Cardiac muscle cell (in vitro differentiated cells and primary cell): ENCODE results near the gene RNU6-1. TPM values are rescaled to one million over a fixed set of nuclear protein-coding genes. Genes with fewer than 3 reads are reported as not detected.

Experiments used
- DNase-seq, 2 donors: peaks; one replicate each; pipeline versions ENCODE4 v3.0.0 to v3.0.0-alpha.2; 2010 to 2017; ENCODE audit warnings: low read depth in 1 of 2, low spot score in 1 of 2
- H3K27ac ChIP-seq: fragments of 200-600 bp; sonication (generic); 2 replicates; pipeline ENCODE4 v1.5.1; 2016
- H3K27me3 ChIP-seq: fragments of 200-600 bp; sonication (generic); 2 replicates; pipeline ENCODE4 v1.6.0; 2016; ENCODE audit warnings: control low read depth
- H3K36me3 ChIP-seq: fragments of 200-600 bp; sonication (generic); 2 replicates; pipeline ENCODE4 v1.5.1; 2016; ENCODE audit warnings: control low read depth
- H3K4me1 ChIP-seq: fragments of 200-600 bp; sonication (generic); 2 replicates; pipeline ENCODE4 v1.8.1; 2017; ENCODE audit warnings: low read depth, mild to moderate bottlenecking, mixed run types
- H3K4me3 ChIP-seq: fragments of 200-600 bp; sonication (generic); 2 replicates; pipeline ENCODE4 v1.5.1; 2016; ENCODE audit warnings: mild to moderate bottlenecking
- H3K9me3 ChIP-seq: fragments of 200-600 bp; sonication (generic); 2 replicates; pipeline ENCODE4 v1.5.1; 2017; ENCODE audit warnings: low read depth, mild to moderate bottlenecking, control low read depth
- polyA plus RNA-seq: library from polyadenylated mRNA; unstranded; fragments of >200 nt; fragmentation: Nextera tagmentation; extraction: Ambion mirVana; gene quantifications from 2 replicates; pipeline ENCODE4 v1.2.1, GENCODE V29; 2016
- total RNA-seq: library from RNA; depleted of rRNA; stranded (reverse); fragments of >200 nt; gene quantifications from 2 replicates; pipeline ENCODE4 v1.2.3, GENCODE V29; 2016
- TF ChIP-seq, protein P1 (sequence below): IDR thresholded peaks from 2 replicates; pipeline ENCODE4 v1.5.1; 2012; ENCODE audit warnings: low read depth, mild to moderate bottlenecking, low read length

Gene RNU6-1
- total and polyA plus RNA-seq, 2 experiments from 2014 or later, result not detected

DNA sequence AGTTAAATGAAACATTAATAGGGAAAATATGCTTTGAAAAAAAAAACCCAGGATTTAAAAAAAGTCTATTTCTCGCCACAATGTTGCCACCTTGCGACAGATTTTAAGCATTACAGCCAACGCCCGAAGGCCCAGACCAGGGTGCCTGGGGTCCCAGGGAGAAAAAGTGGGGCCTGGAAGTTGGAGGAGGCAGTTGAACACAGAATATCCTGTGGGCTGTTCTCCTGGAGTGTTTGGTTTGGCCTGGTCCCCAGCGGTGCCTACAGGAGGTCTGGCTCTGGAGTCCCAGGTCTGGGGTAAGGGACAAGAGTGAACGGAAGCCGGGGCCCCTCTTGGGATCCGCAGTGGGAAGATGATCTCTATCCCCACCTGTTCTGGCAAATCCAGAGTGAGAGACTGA lies 3.4 kb downstream of the RNU6-1 start:
- Histone ChIP-seq H3K4me3 (no peak overlapping the region), H3K4me1 (peaks cover 29% of the 10 kb centered on the region), H3K9me3 (no peaks in the 10 kb centered on the region), H3K36me3 (no peaks in the 10 kb centered on the region), H3K27ac (no peak overlapping the region), H3K27me3 (peaks cover 76% of the 10 kb centered on the region)
- DNase-seq, result peak; percentile 60 to 61
- TF ChIP-seq, protein P1, sequence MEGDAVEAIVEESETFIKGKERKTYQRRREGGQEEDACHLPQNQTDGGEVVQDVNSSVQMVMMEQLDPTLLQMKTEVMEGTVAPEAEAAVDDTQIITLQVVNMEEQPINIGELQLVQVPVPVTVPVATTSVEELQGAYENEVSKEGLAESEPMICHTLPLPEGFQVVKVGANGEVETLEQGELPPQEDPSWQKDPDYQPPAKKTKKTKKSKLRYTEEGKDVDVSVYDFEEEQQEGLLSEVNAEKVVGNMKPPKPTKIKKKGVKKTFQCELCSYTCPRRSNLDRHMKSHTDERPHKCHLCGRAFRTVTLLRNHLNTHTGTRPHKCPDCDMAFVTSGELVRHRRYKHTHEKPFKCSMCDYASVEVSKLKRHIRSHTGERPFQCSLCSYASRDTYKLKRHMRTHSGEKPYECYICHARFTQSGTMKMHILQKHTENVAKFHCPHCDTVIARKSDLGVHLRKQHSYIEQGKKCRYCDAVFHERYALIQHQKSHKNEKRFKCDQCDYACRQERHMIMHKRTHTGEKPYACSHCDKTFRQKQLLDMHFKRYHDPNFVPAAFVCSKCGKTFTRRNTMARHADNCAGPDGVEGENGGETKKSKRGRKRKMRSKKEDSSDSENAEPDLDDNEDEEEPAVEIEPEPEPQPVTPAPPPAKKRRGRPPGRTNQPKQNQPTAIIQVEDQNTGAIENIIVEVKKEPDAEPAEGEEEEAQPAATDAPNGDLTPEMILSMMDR, result peak; percentile 74

DNA sequence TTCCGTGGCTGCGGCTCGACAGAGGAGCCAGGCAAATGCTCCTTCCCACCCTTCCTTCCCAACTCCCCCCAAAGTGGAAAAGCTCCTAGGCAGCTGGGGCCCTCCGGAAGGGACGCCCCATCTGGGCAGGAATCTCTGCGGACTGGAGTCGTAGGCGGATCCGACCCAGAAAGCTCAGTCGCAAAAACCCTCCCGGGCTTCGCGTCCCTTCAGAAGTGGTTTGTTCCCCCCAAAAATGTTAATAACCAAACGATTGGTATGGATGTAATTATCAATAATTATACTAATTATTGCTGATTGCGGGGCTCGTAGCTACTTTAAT lies 3.8 kb downstream of the RNU6-1 start:
- peak overlapping the region; percentile 12 for H3K4me3 ChIP-seq
- peaks cover 29% of the 10 kb centered on the region for H3K4me1 ChIP-seq
- DNase-seq, result no peak
- H3K27ac ChIP-seq, result no peak overlapping the region
- H3K36me3 ChIP-seq, result no peaks in the 10 kb centered on the region
- H3K27me3 ChIP-seq, result peaks cover 80% of the 10 kb centered on the region
- TF ChIP-seq, protein P1, result no peak
- H3K9me3 ChIP-seq, result no peaks in the 10 kb centered on the region

DNA sequence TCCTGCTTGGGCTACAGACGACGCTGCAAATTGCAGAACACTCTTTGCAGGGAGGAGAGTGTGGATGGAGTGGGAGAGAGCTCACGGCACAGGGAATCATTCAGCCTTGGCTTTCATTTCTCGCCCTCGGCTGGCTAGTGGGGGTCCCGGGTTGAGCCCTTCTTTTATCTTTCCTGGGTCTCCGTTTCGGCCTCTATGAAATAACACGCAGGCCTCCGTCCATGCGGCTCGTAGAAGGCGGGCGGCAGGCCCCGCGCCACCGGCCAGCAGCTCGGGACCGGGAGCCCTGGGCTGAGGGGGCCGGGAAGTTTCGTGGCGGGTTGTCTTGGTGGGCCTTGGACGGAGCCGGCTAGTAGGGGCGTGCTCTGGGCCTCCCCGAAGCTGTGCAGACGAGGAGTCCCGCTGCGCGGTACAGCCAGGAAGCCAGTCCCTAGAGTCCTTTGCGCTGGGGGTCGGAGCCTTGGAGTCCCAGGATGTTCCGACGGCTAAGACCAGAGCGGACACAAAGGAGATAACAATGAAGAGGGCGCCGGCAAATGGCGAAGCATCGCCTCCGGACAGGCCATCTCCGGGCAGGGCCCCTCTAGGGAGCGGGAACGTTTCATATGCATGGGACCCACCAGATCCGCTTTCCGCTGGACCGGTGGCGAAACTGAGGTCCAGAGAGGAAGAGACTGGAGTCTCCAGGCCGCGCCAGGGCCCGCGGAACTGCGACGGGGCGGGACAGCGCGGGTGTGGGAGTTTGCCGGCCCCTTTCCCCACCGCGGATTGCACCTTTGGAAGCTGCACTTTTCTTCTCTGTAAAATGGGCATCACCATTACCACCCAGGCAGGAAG lies 4.3 kb downstream of the RNU6-1 start:
- Histone ChIP-seq H3K4me1 (peaks cover 27% of the 10 kb centered on the region), H3K4me3 (peak overlapping the region; percentile 12), H3K27me3 (peaks cover 85% of the 10 kb centered on the region), H3K27ac (no peak overlapping the region), H3K9me3 (no peaks in the 10 kb centered on the region), H3K36me3 (no peaks in the 10 kb centered on the region)
- TF ChIP-seq, protein P1, result no peak
- no peak for DNase-seq

DNA sequence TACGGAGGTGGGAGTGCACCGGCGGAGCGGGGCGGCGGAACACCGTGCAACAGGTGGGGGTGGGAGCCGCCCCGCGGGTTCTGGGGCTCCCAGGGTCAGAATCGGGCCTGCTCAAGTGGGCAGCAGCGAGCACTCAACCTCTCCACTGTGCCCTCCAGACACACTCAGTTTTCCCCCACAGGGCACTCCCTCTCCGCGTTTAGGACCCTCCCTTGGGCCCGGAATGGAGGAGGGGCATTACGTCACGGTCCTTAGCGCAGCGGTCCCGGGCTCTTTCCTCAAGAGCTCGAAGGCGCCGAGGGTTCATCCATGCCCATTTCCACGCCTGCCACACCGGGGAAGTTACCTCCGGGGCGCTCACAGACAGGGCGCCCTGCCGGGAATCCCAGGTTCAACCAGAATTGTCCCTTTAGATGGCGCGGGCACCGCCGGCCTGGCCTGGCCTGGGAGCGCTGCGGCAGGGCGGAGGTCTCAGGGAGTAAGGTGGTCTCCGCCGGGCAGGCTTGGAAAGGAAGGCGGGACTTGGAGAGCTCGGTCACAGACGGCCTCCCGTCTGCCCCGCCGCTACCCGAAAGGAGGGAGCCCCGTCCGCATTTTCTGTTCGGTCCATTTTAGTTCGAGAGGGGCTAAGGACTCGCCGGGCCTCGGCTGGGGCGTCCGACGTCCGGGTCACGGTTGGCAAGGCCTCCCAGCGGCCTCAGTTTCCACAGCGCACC lies 5.1 kb downstream of the RNU6-1 start:
- no peak overlapping the region for H3K27ac ChIP-seq
- TF ChIP-seq, protein P1, result no peak
- no peaks in the 10 kb centered on the region for H3K36me3 ChIP-seq
- peak overlapping the region; percentile 10 for H3K4me3 ChIP-seq
- no peaks in the 10 kb centered on the region for H3K9me3 ChIP-seq
- no peak for DNase-seq
- peaks cover 93% of the 10 kb centered on the region for H3K27me3 ChIP-seq
- H3K4me1 ChIP-seq, result peaks cover 27% of the 10 kb centered on the region

DNA sequence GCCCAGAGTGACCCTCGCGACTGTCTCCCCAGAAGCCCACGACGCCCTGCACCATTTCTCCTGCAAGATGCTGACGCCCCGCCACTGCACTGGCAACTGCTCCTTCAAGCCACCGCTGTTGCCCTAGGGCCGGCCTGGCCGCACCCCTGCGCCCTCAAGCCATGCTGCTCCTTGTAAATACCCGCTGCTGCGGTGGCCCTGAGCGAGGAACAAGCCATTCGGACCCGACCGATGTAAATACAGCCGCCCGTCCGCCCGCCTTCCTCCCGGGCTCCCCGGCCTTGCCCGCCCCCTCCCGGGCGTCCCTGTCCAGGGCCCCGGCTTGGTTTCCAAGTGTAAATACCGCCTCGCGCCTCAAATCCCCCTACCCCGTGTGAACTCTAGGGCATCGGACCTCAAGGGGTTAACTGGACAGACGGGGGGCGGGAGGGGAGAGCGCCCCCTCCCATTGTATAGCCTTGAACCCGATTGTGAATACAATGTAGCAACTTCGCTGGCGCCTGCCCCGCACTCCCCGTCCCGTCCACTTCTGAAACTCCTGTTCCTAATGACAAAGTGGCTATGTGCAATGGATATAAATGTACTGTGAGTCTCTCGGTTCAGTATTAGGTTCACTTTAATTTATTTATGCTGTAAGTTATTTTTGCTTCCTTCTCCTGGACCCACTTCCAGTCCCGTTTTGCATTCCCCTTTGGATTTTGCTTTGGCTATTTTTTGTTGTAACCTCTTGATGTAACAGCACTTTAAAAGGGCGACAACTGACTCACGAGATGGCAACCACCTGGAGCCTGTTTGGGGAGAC lies 5.9 kb downstream of the RNU6-1 start:
- Histone ChIP-seq H3K27me3 (peaks cover 100% of the 10 kb centered on the region), H3K4me1 (peaks cover 20% of the 10 kb centered on the region), H3K4me3 (peak overlapping the region; percentile 10), H3K27ac (no peak overlapping the region), H3K9me3 (no peaks in the 10 kb centered on the region), H3K36me3 (no peaks in the 10 kb centered on the region)
- TF ChIP-seq, protein P1, result peak; percentile 49
- peak; percentile 47 to 72 for DNase-seq
